Measurements from ENCODE around the gene NPIPB8.
"Not testable (repeated sequence)": the region's sequence is repeated elsewhere in the genome, so short reads cannot be mapped to it uniquely, and the experiment has no call there.

GRCh38 chr16:28700349-28700748, 62.5 kb downstream of the NPIPB8 start:
- TF ChIP-seq CTCF (conservative IDR thresholded peaks at IDR 0.05; ENCODE audit: low read depth, low read length); EZH2phosphoT487 (IDR thresholded peaks at IDR 0.05; ENCODE audit: borderline replicate concordance, low read length): not testable (repeated sequence)

Measured in PC-3 (cell line).